ENCODE results near the gene CENPU.
"Not testable (repeated sequence)": the region's sequence is repeated elsewhere in the genome, so short reads cannot be mapped to it uniquely, and the experiment has no call there.

Gene CENPU

DNA sequence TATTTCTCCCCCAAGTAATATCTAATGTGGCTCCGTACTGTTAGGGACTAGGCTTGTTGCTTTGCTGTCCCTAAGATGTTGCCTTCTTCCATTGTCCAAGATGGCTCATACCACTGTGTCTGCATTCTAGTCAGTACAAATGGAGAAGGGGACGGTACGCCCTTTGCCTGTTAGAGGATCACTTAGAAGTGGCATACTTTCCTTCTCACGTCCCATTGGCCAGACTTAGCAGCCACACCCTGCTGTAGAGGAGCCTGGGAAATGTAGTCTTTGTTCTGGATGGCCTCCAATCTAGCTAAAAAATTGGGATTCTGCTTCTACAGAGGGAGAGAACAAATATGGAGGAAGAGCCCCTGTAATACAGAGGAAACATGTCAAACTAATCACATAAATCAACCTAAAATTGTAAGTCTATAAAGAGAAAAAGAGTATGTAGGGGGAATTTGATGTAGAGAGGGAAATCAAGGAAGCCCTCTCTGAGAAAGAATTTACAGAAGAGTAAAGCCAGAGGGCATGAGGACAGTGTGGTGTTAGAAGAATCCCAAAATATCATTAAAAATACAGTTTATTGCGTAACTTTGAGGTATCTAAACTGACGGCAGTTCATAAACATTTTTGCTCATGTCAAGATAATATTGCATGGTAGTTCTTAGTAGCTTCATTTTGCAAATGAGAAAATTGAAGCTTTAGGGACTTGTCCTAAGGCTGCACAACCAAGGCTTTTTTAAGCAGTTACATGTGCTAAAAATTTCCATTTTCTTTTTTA lies 69.3 kb downstream of the CENPU start:
- peak; percentile 51 for DNase-seq (ENCODE audit: low spot score)

DNA sequence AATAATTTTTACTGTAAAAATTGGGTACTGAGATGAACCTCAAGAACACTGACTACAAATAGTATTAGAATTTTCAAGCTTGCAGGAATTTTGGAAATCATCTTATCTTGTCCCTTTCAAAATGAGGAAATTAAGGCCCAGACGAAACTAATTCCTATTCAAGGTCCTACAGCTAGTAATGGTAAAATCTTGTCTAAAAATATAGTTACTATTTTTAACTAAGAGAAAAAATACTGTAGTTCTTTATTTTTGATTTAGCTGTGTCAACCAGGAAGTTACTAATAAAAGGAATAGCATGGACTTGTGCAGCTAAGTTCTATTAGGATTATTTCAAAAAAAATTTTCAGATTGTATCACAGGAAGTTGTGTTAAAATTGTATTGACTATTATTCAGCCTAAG lies 71.7 kb downstream of the CENPU start:
- DNase-seq (ENCODE audit: low spot score) = no peak

DNA sequence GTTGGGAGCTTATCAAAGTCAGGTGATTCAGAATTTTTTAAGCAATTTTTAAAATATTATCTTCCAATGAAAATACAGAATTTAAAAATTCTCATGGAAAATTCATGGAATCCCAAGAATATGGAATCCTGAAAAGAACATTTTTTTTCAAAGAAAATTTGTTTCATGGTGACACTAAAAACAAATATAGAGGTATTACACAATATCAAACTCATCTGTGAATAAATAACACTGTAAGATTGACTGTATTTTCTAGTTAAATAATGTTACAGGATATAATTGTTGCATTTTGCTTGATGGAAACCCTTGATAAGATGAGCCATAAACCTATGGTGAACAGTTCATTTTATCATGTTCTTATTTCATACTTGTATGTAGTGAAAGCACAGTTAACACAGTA lies 72.9 kb downstream of the CENPU start:
- DNase-seq (ENCODE audit: low spot score) = no peak

DNA sequence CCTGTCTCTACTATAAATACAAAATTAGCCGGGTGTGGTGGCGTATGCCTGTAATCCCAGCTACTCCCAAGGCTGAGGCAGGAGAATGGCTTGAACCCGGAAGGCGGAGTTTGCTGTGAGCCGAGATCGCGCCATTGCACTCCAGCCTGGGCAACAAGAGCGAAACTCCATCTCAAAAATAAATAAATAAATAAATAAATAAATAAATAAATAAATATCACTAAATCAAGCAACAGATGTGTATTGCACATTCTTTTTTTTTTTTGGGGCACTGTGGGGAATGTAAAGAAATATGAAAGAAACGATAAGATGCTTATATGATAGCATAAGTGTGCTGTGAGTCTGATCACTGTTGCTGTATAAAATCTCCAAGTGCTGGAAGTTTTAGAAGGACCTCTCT lies 76.1 kb downstream of the CENPU start:
- DNase-seq (ENCODE audit: low spot score) = not testable (repeated sequence)

DNA sequence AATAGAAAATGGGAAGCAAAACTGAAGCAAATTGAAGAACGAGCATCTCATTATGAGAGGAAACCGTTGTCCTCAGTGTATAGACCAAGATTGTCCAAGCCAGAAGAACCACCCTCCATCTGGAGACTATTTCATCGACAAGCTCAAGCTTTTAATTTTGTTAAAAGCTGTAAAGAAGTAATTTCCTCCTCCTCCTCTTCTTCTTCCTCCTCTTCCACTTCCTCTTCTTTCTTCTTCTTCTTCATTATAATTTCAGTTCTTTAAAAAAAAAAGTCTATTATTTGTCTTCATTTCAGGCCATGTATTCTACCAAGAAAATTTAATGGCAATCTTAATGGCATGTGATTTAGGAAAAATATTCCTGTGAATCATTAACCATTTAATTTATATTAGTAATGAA lies 76.8 kb downstream of the CENPU start:
- no peak for DNase-seq (ENCODE audit: low spot score)

DNA sequence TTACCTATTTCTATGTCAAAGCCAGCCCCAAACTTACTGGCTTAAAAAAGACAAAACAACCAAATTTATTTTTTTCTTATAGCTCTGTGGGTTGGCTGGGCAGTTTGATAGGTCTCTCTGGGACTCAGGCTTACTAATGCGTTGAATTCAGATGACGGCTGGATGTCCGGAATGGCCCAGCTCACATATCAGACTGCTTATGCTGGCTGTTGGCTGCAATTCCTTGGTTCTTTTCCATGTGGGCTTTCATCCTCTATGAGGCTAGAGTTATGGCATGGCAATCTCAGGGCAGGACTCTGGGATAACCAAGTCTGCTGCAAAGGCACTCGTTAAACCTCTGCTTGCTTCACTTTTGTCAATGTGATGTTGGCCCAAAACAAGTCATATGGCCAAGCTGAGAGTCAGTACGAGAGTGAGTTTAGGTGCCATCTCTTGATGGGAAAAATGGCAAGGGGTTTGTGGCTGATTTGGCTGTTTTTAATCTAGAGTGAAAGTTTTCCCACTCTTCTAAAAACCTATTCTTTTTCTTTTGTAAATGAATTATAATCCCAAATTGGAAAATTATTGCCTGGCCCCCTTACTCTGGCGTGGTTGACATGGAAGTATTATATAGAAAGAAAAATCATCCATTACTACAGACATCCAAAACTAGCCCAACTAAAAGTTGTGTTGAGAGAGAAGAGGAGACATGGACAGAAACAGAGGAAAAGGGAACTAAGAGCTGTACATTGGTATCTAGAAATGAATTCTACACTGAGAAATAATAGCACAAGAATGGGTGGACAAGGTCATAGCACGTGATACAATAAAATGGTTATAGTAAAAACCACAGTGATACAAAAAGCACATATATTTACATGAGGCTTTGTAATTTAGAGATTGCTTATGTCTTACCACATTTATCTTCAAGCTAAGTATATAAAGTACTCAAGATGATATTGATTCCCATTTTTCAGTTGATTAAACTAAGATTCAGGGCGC lies 77.7 kb downstream of the CENPU start:
- no peak for DNase-seq (ENCODE audit: low spot score)

DNA sequence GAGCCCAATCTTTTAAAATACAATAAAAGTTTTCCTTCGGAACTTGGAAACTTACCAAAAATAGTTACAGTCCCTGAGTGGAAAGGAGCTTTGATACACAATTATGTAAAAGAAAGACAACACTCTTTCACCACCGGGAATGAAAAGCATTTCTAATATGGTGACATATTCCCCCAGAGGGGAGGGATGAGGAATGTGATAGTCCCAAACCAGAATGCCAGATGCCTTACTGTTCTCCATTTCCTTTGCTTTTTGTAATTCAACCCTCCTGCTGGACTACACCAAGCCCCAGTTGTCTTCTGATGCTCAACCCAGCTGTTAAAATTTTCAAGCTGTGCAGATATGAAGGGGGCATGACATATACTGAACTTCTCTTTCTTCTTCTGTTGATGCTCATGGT lies 80.2 kb downstream of the CENPU start:
- DNase-seq (ENCODE audit: low spot score) = no peak

DNA sequence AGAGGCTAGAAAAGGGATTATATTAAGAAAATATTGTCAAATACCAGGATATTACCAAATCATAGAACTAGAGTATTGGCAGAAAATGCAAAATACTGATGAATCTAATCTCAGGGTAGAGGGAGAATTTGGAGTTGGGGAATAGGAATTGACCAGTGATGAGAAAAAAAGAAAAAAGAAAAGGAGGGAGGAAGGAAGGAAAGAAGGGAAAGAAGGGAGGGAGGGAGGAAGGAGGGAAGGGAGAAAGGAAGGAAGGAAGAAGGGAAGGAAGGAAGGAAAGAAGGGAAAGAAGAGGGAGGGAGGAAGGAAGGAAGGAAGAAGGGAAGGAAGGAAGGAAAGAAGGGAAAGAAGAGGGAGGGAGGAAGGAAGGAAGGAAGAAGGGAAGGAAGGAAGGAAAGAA lies 81.2 kb downstream of the CENPU start:
- DNase-seq (ENCODE audit: low spot score) = not testable (repeated sequence)

DNA sequence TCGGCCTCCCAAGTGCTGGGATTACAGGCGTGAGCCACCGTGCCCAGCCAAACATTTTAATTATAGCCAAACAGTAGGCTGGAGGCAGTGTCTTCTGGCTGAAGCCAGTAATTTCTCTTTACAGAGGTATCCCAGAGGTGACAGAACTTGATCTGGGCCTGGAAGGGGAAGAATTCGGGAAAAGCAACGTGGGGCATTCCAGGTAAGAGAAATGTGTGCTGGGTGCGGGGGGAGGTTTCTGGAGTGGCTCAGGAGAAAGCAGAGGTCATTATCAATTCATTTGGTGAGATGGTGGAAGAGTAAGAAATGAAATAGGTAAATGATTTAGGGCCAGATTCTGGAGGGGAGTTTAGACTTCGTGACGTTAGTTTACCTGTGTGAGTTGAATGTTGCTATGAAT lies 82.0 kb downstream of the CENPU start:
- no peak for DNase-seq (ENCODE audit: low spot score)

DNA sequence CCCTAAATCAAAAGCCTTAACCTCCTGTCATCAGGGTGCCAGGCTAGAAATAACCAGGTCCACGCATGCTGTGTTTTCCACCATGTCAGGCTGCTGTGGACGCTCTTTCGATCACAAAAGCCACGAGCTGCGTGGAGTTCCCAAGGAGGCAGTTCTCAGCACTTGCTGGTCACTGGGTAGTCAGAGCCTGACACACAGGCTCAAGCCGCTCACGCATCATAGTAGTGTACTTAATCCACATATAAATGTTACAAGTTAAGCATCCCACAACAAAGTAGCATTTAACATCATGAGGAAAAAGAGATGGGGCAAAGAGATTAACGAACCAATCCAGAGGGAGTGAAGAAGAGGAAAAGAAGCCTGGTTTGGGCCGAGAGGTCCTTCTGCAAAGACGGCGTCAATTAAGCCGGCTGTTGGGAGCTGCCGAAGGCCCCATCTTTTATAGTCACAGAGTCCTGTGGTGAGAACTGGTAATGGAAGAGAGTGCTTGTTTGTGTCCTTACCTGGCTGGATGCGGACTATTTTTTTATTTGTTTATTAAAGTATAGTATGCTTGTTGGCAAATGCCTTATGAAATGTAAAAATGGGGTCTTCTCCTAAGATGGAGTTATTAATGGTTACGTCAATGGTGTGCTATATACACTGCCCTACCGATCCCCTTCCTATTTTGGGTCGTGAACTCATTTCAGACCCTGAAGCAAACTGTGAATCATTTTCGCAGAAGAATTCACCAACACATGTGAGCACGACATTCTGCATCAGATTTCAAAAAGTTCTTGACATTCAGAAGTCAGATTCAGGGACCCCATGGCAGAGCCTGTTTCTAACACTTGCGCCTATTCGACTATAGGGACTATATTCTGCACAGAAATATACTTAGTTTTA lies 83.7 kb downstream of the CENPU start:
- peak; percentile 44 for DNase-seq (ENCODE audit: low spot score)

DNA sequence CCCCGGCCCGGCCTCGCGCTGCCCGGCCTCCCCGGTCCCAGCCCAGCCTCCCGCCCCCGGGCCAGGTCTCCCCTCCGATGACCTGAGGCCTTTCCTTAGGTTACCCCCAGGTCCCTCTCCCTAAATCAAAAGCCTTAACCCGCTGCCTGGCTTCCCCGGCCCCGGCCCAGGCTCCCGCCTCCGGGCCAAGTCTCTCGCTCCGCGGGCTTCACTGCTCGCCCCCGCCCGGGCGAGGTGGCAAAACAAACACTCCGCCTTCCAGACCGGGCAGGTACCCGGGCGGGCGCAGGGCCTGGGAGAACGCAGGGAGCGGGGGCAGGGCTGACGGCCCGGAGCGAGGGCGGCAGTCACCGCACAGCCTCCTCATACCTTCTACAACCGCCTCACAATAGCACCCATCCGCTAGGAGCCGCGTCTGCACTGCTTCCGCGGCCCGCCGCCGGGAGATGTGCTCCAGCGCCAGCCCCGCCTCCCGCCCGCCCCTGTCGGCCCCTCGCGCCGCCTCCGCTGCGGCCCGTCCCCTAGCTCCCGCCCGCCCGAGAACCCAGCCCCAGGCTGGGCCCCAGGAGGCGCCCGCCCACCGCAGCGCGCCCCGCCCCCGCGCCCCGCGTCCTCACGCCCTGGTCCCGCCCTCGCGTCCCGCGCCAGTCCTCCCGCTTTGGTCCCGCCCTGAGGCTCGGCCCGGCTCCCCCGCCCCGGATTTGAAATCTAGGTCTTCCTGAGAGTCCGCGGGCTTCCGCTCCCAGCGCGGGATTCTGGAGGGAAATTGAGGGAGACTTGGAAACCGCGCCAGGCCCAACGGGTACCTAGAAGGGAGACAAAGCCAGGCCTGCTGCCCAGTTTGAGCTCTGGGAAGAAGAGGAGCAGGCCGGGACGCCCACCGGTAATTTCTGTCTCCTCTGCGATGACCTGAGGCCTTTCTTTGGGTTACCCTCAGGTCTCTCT lies 84.6 kb downstream of the CENPU start, which contains the start of the genes CASP3 and PRIMPOL:
CASP3 (minus strand) TSS at position 422 of the 945 bp plus-strand sequence. CDS start 10,994 bp downstream, outside the sequence.
PRIMPOL (plus strand) TSS at position 713 of the 945 bp plus-strand sequence. CDS start 7,403 bp downstream, outside the sequence.
- peak; percentile 94 for DNase-seq (ENCODE audit: low spot score)

DNA sequence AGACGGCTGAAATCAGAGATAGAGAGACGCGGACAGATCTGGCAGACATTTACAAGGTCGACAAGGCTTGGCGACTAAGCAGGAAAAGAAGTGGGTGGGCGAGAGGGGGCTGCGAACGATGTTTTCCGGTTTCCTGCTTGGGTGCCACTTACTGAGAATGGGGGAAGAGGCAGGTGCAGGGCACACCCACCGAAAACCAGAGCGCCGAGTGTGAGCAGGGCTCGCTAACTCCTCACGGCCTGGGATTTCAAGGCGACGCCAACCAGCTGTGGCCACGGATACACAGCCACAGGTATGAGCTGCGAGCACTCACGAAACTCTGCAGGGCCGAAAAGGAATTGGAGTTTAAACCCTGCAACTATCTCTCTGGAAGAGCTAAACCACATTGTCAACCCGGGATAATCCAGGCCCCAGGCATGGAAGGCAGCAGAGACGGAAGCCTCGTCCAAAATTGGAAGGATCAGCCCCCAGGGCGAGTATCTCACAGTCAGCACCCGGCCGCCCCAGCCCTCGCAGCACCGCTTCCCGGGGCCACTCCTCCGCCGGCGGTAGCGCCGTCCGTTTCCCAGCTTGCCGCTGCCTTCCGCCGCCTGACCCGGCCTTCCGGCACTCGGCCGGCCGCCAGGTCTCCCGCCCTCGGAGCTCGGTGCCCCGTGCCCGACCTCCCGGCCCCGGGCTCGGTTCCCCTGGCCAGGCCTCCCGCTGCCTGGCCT lies 85.4 kb downstream of the CENPU start:
- DNase-seq (ENCODE audit: low spot score) = peak; percentile 51

DNA sequence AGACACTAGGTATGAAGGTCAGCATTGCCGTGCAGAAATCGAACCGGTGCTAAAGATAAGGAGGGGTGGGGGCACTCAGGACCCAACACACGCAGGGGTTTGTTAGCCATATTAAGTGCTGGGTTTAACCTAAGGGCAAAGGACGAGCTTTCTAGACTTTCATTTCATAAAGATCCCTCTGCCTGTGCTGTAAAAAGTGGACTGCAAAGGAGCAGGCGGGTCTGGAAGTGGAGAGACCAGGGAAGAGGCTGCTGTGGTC lies 85.9 kb downstream of the CENPU start:
- no peak for DNase-seq (ENCODE audit: low spot score)

DNA sequence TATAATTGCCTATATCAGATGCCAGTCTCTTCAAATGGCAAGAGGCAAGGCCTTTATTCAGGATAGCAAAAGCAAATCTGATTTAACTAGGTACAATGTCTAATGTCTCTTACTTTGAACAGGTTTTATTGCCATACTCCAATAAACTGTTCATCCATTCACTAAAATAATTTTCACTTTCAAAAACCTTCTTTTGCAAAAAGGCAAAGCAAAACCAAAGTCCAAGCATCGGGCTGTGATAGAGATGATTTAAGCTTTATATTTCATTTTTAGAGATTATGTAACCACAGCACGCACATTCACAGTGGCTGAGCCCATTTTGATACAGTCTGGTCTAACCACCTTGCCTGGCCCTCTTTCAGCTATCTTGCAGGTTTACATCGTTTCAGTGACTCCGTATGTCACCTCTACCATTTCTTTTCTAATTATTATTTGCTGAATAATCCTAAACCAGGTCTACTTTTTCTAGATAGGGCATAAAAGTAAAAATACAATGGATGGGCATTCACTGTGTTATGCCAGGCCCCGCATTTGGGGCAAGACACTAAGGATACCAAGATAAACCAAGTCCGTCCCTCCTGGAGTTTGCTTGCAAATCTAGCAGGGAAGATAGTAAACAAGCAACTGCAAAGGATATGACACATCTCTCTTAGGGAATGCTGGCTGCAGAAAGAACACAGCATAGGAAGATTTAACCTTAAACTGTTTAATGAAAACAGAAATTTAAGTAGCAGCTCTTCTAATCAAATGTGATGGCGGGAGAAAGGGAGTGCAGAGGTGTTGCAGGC lies 86.4 kb downstream of the CENPU start:
- DNase-seq (ENCODE audit: low spot score) = no peak

DNA sequence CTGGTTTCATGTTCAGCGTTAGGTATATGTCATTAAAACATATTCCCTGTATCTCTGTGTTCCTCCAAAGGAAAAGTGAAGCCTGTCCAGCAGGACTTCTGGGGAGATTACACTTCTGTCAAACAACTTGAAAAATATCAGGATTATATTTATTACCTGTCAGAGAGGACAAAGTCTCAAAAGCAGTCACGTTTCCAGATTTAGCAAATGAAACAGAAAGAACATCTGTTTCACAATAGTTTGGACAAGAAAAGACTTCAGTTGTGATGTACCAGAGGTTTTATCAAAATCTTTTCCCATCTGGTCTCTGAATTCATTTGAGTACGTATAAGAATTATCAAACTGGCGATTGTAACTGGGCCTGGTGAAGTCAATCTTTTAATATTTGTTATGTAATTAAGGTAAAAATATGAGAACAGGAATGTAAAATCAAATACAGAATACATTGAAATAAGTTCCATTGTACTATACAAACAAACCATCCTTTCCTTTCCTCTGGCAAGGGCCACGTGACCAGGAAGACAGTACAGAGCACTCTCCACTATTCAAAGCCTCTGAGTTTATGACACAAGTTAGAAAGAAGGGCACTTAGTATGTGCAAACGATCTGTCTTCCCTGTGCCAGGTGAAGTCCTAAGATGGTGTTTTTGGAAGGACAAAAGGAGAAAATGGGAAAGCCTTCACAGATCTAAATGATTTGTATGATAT lies 87.8 kb downstream of the CENPU start:
- DNase-seq (ENCODE audit: low spot score) = no peak

DNA sequence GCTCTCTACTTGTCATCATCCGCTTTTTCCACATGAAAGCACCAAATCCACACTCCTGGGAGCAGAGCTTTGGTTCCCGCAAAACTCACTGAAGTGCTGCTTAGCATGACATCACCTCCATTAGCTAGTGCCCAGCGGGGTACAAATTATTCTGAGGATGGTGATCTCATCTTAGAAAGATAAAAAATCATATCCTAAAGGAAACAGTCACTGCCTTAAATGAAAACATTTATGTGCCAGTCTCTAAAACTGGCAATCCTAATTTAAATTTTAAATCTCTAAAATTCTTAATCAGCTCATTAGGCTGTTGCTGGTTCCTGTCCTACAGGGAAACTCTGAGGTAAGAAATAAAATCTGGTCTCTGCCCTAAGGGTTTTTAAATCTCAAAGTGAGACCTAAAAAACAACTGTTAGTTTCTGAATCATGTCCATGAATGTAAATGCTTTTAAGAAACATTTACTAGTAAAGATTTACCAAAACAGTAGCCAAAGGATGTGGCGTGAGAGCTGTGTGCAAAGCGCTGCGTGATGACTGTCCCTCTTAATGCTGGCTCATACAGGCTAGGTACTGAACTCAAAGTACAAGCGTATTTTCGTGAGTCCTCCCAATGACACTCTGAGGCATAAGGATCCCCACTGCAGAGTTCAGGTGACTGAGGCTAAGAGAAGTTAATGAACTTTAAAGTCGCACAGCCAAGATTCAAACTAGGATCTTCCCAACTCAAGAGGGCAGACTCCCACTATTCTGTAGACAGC lies 89.2 kb downstream of the CENPU start:
- no peak for DNase-seq (ENCODE audit: low spot score)

Measured in NAMALWA (cell line).